ENCODE data around the gene L3MBTL3. TPM values are rescaled to one million over a fixed set of nuclear protein-coding genes. Genes with fewer than 3 reads are reported as not detected.

L3MBTL3 gene
- total and polyA plus RNA-seq, 12 donors: 0.77 to 4.0 (median 2.3) TPM

DNA sequence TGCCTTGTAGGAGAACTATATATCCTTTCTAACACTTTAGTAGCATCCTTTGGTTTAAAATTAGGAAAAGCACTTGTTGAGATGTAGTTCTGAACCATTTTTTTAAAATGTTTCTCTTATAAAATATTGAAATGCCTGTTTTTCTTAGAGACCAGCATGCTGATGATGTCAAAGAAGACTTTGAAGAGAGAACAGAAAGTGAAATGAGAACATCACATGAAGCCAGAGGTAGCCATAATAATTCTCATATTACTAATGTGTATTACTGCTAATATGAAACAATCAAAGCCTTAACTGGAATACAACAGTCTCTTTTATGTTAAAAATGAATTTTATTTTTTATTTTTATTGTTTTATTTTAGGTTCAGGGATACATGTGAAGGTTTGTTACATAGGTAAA, 102.3 kb downstream of the L3MBTL3 start:
- H3K9me3 ChIP-seq: no peaks in the 10 kb centered on the region
- H3K36me3 ChIP-seq: peaks cover 0 to 7% (median 0%) of the 10 kb centered on the region in 9 donors
- DNase-seq (no peak), ATAC-seq (no peak)
- H3K4me3 ChIP-seq: no peak overlapping the region
- H3K4me1 ChIP-seq: no peaks in the 10 kb centered on the region
- no peaks in the 10 kb centered on the region for H3K27me3 ChIP-seq
- intact Hi-C loops (cut with DNase I): no loop called here
- H3K27ac ChIP-seq: no peak overlapping the region
- TF ChIP-seq, protein P1, sequence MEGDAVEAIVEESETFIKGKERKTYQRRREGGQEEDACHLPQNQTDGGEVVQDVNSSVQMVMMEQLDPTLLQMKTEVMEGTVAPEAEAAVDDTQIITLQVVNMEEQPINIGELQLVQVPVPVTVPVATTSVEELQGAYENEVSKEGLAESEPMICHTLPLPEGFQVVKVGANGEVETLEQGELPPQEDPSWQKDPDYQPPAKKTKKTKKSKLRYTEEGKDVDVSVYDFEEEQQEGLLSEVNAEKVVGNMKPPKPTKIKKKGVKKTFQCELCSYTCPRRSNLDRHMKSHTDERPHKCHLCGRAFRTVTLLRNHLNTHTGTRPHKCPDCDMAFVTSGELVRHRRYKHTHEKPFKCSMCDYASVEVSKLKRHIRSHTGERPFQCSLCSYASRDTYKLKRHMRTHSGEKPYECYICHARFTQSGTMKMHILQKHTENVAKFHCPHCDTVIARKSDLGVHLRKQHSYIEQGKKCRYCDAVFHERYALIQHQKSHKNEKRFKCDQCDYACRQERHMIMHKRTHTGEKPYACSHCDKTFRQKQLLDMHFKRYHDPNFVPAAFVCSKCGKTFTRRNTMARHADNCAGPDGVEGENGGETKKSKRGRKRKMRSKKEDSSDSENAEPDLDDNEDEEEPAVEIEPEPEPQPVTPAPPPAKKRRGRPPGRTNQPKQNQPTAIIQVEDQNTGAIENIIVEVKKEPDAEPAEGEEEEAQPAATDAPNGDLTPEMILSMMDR (IDR thresholded peaks at IDR 0.05): no peak

DNA sequence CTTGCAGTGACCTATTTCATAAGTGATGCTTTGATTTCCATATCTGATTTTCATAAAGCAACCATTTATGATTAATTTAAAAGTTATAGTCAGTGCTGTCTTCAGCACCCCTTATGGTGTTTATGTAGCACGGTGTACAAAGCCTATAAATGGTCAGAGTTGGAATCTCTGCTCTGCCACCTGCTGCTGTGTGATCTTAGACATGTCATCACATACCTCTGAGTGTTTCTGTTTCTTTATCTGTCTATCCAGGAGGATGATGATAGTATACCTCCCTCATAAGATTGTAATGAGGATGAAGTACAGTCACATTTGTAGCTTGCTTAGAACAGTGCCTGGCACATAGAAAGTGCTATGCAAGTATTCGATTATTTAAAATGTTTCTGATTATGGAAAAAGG, 103.9 kb downstream of the L3MBTL3 start:
- DNase-seq: no peak
- TF ChIP-seq, protein P1 (IDR thresholded peaks at IDR 0.05): no peak
- ATAC-seq: no peak
- no peaks in the 10 kb centered on the region for H3K4me1 ChIP-seq
- H3K27me3 ChIP-seq: no peaks in the 10 kb centered on the region
- peaks cover 0 to 7% (median 0%) of the 10 kb centered on the region in 9 donors for H3K36me3 ChIP-seq
- intact Hi-C loops (cut with DNase I): no loop called here
- H3K4me3 ChIP-seq: no peak overlapping the region
- 76 to 79% methylated on average over 2 of the region's 2 CpGs for WGBS, 2 donors
- no peak overlapping the region for H3K27ac ChIP-seq
- no peaks in the 10 kb centered on the region for H3K9me3 ChIP-seq

DNA sequence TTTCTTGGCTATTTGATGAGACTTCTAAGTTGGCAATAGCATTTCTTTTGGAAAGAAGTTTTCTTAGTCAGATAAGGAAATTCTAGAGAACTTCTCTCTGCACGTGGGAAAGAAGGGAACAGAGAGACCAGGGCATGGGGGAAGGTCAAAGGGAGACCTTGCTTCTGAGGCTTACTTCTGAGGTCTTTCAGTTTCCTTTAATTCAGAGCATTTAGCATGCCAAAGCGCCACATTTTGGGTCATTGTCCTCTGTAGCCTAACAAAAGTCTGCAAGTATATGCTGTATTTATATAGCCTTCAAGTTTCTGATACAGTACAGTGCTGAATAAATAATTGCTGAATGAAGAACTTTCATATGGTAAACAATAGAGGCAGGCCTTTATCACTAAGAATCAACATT, 108.8 kb downstream of the L3MBTL3 start:
- no peaks in the 10 kb centered on the region for H3K36me3 ChIP-seq
- no peak overlapping the region for H3K4me3 ChIP-seq
- WGBS, 2 donors: 53 to 58% methylated on average over 2 of the region's 2 CpGs
- ATAC-seq (no peak), DNase-seq (no peak)
- H3K27ac ChIP-seq: no peak overlapping the region
- peaks cover 0 to 5% (median 0%) of the 10 kb centered on the region in 11 donors for H3K9me3 ChIP-seq
- H3K4me1 ChIP-seq: no peaks in the 10 kb centered on the region
- TF ChIP-seq, protein P1 (IDR thresholded peaks at IDR 0.05): no peak
- no peaks in the 10 kb centered on the region for H3K27me3 ChIP-seq
- intact Hi-C loops (cut with DNase I): no loop called here

DNA sequence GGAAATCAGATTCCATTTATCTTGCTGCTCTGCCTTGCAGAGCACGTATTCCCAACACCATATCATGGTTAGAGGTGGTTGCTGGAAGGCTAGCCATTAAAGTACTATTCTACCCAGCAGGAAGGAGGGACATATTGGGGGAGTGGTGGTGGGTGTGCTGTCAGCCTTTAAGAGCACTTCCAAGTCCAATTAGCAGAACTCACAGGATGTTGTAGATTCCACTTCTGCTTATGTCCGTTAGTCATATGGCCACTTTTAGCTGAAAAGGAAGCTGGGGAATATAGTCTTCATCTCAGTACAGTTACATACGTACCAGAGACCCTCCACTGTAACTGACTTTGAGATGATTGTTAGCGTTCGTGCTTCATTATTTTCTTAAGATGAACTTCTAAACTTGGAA, 109.9 kb downstream of the L3MBTL3 start:
- no peak for DNase-seq
- Histone ChIP-seq H3K9me3 (peaks cover 0 to 5% (median 0%) of the 10 kb centered on the region in 11 donors), H3K4me1 (no peaks in the 10 kb centered on the region), H3K36me3 (peaks cover 0 to under 1% (median 0%) of the 10 kb centered on the region in 9 donors), H3K27ac (no peak overlapping the region), H3K4me3 (no peak overlapping the region), H3K27me3 (no peaks in the 10 kb centered on the region)
- intact Hi-C loops (cut with DNase I): no loop called here
- 88 to 94% methylated on average over 5 of the region's 5 CpGs for WGBS, 2 donors
- ATAC-seq: no peak
- TF ChIP-seq, protein P1 (IDR thresholded peaks at IDR 0.05): no peak
